ENCODE results near the gene MYO5B. TPM values are rescaled to one million over a fixed set of nuclear protein-coding genes. Genes with fewer than 3 reads are reported as not detected.

The MYO5B gene
- total RNA-seq, 4 donors from 2014 or later, result 0.05 to 0.60 (median 0.35) TPM

DNA sequence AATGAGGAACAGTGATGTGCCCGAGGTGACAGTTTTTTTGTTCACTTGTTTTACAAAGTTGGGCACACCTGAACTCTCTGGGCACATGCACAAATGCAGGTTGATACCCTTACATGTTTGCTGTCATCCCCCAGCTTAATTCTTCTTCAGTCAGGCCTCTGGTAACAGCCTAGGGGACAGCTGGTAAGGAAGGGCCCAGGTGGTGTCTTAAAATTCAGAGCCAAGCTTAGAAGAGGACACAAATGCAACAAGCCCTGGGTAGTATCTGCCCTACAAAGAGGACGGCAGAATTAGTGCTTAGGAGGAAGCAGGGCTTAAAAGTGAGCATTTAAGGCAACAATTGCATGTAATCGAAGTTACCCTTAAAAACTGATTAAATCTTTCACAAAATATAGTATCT lies 209.7 kb downstream of the MYO5B start:
- no peak for DNase-seq
- Histone ChIP-seq H3K9me3 (no peaks in the 10 kb centered on the region), H3K27ac (no peak overlapping the region), H3K4me3 (no peak overlapping the region), H3K27me3 (no peaks in the 10 kb centered on the region), H3K36me3 (no peaks in the 10 kb centered on the region), H3K4me1 (peaks cover 9 to 14% of the 10 kb centered on the region in 2 donors)
- TF ChIP-seq, protein P1, sequence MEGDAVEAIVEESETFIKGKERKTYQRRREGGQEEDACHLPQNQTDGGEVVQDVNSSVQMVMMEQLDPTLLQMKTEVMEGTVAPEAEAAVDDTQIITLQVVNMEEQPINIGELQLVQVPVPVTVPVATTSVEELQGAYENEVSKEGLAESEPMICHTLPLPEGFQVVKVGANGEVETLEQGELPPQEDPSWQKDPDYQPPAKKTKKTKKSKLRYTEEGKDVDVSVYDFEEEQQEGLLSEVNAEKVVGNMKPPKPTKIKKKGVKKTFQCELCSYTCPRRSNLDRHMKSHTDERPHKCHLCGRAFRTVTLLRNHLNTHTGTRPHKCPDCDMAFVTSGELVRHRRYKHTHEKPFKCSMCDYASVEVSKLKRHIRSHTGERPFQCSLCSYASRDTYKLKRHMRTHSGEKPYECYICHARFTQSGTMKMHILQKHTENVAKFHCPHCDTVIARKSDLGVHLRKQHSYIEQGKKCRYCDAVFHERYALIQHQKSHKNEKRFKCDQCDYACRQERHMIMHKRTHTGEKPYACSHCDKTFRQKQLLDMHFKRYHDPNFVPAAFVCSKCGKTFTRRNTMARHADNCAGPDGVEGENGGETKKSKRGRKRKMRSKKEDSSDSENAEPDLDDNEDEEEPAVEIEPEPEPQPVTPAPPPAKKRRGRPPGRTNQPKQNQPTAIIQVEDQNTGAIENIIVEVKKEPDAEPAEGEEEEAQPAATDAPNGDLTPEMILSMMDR (IDR thresholded peaks at IDR 0.05 in 4 of 5, conservative IDR thresholded peaks at IDR 0.05 in 1 of 5), result no peak
- no peak for TF ChIP-seq POLR2A (IDR thresholded peaks at IDR 0.05)
- ATAC-seq, result no peak
- intact Hi-C loops (cut with DNase I; ENCODE audit: low total_unique reads) (no loop called here), in situ Hi-C loops (cut with MboI; ENCODE audit: low sequenced_read_pairs in 4 of 4) (no loop called here)

DNA sequence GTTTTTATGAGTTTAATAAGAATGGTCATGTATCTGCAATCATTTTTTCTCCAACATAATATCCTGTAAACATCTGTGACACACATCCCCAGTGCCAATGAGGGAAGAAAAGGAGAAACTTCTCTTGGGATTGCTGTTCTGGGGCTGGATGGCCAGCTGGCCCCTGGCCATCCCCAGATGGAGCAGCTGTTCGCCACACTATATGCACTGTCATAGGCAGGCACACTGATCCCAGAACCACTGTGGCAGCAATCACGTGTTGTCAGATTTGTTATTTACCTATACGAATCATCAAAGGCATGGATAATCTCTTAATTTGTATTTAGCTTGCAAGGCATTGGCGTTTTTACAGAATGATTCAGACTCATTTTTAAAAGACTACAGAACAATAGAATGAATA lies 214.1 kb downstream of the MYO5B start:
- intact Hi-C loops (cut with DNase I; ENCODE audit: low total_unique reads), result loop anchor here (2.0 kb wide), 1 partner anchor 22 kb away; no protein-coding TSS in a partner anchor
- H3K27me3 ChIP-seq, result no peaks in the 10 kb centered on the region
- no peaks in the 10 kb centered on the region for H3K9me3 ChIP-seq
- no peak for DNase-seq
- no peaks in the 10 kb centered on the region for H3K36me3 ChIP-seq
- no peak overlapping the region for H3K27ac ChIP-seq
- ATAC-seq, result peak in 1 of 2 donors; percentile 37
- peaks cover 0 to 4% of the 10 kb centered on the region in 2 donors for H3K4me1 ChIP-seq
- H3K4me3 ChIP-seq, result no peak overlapping the region
- no peak for TF ChIP-seq POLR2A (IDR thresholded peaks at IDR 0.05)
- TF ChIP-seq, protein P1 (IDR thresholded peaks at IDR 0.05 in 4 of 5, conservative IDR thresholded peaks at IDR 0.05 in 1 of 5), result no peak
- in situ Hi-C loops (cut with MboI; ENCODE audit: low sequenced_read_pairs in 4 of 4), result no loop called here

DNA sequence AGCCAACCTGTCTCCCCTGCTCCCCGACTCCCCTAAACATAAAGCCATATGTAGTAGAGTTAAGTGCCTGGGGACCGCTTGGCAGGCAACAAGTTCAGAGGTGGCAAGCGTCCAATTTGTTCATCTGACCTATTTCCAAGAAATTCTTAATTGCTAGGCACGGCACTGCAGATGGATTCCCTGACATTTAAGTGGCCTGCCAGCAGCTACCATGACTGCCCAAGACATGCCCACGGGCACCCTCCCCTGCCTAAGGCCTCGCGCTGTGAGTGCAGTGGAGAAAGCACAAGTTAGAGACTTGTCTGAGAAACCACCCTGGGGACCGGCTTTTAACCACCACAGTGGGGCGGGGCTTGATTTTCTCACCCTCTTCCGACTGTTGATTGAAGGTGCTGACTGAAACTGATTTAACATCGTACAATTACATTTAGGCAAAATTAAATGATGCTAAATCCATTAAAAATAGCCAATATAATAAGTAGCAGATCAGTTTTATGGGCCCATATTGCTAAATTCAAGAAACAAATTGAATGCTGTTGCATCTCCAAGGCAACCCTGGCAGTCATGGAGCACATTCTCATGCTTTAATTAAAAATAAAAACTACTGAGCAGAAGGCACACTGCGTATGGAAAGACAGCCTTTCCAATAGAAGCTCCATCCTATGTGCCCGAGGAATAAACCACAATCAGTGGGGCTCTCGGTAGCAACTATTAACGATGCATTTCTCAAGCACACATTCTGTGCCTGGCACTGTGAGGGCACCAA lies 218.0 kb downstream of the MYO5B start:
- DNase-seq (no peak), ATAC-seq (no peak)
- no peaks in the 10 kb centered on the region for H3K36me3 ChIP-seq
- H3K9me3 ChIP-seq, result no peaks in the 10 kb centered on the region
- intact Hi-C loops (cut with DNase I; ENCODE audit: low total_unique reads) (no loop called here), in situ Hi-C loops (cut with MboI; ENCODE audit: low sequenced_read_pairs in 4 of 4) (no loop called here)
- H3K4me3 ChIP-seq, result no peak overlapping the region
- H3K4me1 ChIP-seq, result peaks cover 0 to 4% of the 10 kb centered on the region in 2 donors
- no peaks in the 10 kb centered on the region for H3K27me3 ChIP-seq
- H3K27ac ChIP-seq, result no peak overlapping the region
- TF ChIP-seq, protein P1 (IDR thresholded peaks at IDR 0.05 in 4 of 5, conservative IDR thresholded peaks at IDR 0.05 in 1 of 5), result no peak
- no peak for TF ChIP-seq POLR2A (IDR thresholded peaks at IDR 0.05)

DNA sequence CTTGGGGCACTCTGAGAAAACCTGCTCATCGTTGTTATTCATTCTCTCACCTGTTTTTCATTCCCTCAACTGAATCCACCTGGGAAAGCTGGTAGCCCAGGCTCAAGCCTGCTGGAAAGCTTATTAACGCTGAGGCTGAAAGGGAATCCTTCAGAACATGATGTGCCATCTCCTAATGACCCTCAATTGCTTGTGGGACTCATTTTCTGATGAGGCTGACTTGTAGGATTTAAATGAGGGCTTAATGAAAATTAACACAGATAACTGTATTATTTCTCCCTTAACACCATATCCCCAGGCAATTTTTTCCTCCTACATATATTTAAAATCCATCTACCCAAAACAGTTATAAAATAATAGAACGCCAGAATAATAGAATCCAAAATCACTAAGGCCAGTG lies 218.9 kb downstream of the MYO5B start:
- Histone ChIP-seq H3K4me1 (no peaks in the 10 kb centered on the region), H3K36me3 (no peaks in the 10 kb centered on the region), H3K27ac (no peak overlapping the region), H3K4me3 (no peak overlapping the region), H3K27me3 (no peaks in the 10 kb centered on the region), H3K9me3 (no peaks in the 10 kb centered on the region)
- ATAC-seq, result no peak
- DNase-seq, result no peak
- no peak for TF ChIP-seq POLR2A (IDR thresholded peaks at IDR 0.05)
- TF ChIP-seq, protein P1 (IDR thresholded peaks at IDR 0.05 in 4 of 5, conservative IDR thresholded peaks at IDR 0.05 in 1 of 5), result no peak
- intact Hi-C loops (cut with DNase I; ENCODE audit: low total_unique reads) (no loop called here), in situ Hi-C loops (cut with MboI; ENCODE audit: low sequenced_read_pairs in 4 of 4) (no loop called here)
